Caco-2 (cell line): ENCODE data around the gene LATS2. TPM values are rescaled to one million over a fixed set of nuclear protein-coding genes. Genes with fewer than 3 reads are reported as not detected.

ENCODE experiments used
- BruUV-seq: library from RNA; stranded (reverse); fragments of 400-500 nt; replicated peaks from 2 replicates; lab custom pipeline; 2021; lab: Mats Ljungman, UMichigan
- CTCF ChIA-PET: fragments of 300-600 bp; sonication (Branson Sonifier 250); formaldehyde crosslinking; loops from one replicate; lab custom pipeline; 2022; ENCODE audit warnings: antibody characterized with exemption; lab: Charles Lee
- POLR2A ChIA-PET: fragments of 300-600 bp; sonication (Branson Sonifier 250); formaldehyde crosslinking; loops from one replicate; lab custom pipeline; 2022; ENCODE audit warnings: antibody characterized with exemption; lab: Charles Lee
- DNase-seq, 2 experiments: peaks; one replicate each; pipeline versions ENCODE4 v3.0.0 to v3.0.0-alpha.2; 2020 to 2022
- H3K27me3 ChIP-seq: replicated peaks from 2 replicates; pipeline ENCODE4 v1.6.0; 2011; ENCODE audit warnings: low read length; ENCODE audit not compliant: control insufficient read depth, insufficient read depth
- H3K36me3 ChIP-seq: 2 replicates; pipeline ENCODE4 v1.5.1; 2011; ENCODE audit warnings: low read length; ENCODE audit not compliant: control insufficient read depth, insufficient read depth
- H3K4me1 ChIP-seq: fragments of 250-450 bp; sonication (Bioruptor Pico); 2 replicates; pipeline ENCODE4 v1.5.1; 2020; ENCODE audit warnings: mild to moderate bottlenecking
- H3K4me3 ChIP-seq: 2 replicates; pipeline ENCODE4 v1.5.1; 2011; ENCODE audit warnings: low read depth, mild to moderate bottlenecking, control low read depth, low read length
- H3K9me3 ChIP-seq: fragments of 250-450 bp; sonication (Bioruptor Pico); 2 replicates; pipeline ENCODE4 v1.5.1; 2020; ENCODE audit warnings: mild to moderate bottlenecking, moderate library complexity
- H3K27ac Mint-ChIP-seq: one replicate; pipeline ENCODE4 v1.8.0; 2022; ENCODE audit warnings: mixed read lengths; ENCODE audit not compliant: unreplicated experiment
- H3K27me3 Mint-ChIP-seq: one replicate; pipeline ENCODE4 v1.8.0; 2022; ENCODE audit warnings: mixed read lengths; ENCODE audit not compliant: insufficient read depth, unreplicated experiment
- H3K36me3 Mint-ChIP-seq: one replicate; pipeline ENCODE4 v1.8.0; 2022; ENCODE audit warnings: mild to moderate bottlenecking, mixed read lengths; ENCODE audit not compliant: insufficient read depth, unreplicated experiment
- H3K4me1 Mint-ChIP-seq: one replicate; pipeline ENCODE4 v1.8.0; 2022; ENCODE audit warnings: low read depth, mixed read lengths; ENCODE audit not compliant: unreplicated experiment
- H3K4me3 Mint-ChIP-seq: one replicate; pipeline ENCODE4 v1.8.0; 2022; ENCODE audit warnings: mild to moderate bottlenecking, moderate library complexity, mixed read lengths; ENCODE audit not compliant: unreplicated experiment
- H3K9me3 Mint-ChIP-seq: one replicate; pipeline ENCODE4 v1.8.0; 2022; ENCODE audit warnings: mixed read lengths; ENCODE audit not compliant: unreplicated experiment
- CTCF ChIP-seq, 2 experiments: fragments of 200-600 bp in 1 of 2; IDR thresholded peaks; 1 replicate in 1 of 2; 2 replicates in 1 of 2; pipeline versions ENCODE4 v1.5.1 to v1.8.0; 2011 to 2022; ENCODE audit warnings: antibody characterized with exemption in 1 of 2, control low read depth in 1 of 2, inconsistent platforms in 1 of 2, low read depth in 1 of 2, low read length in 1 of 2, mild to moderate bottlenecking in 1 of 2, moderate library complexity in 1 of 2; ENCODE audit not compliant: insufficient read depth in 1 of 2, severe bottlenecking in 1 of 2, unreplicated experiment in 1 of 2
- intact Hi-C: fragments of 100-400 bp; cut with micrococcal nuclease; formaldehyde crosslinking; loops from one replicate; pipeline ENCODE4 v1.10.0; 2022; ENCODE audit not compliant: unreplicated experiment
- total RNA-seq: library from RNA; stranded (reverse); gene quantifications from 2 replicates; pipeline ENCODE4 v1.2.3, GENCODE V29; 2022

The LATS2 gene
- total RNA-seq, 1 experiment from 2014 or later, result 45.6 TPM

GRCh38 chr13:20940083-20940482 lies 121.3 kb downstream of the LATS2 start:
- intact Hi-C loops, result loop anchor here (10.0 kb wide), 1 partner anchor 55 kb away; no protein-coding TSS in a partner anchor
- Mint-ChIP-seq H3K27ac (peak overlapping the region; percentile 97), H3K4me1 (peaks cover 44% of the 10 kb centered on the region), H3K4me3 (peak overlapping the region; percentile 73), H3K36me3 (peaks cover 16% of the 10 kb centered on the region), H3K9me3 (no peaks in the 10 kb centered on the region), H3K27me3 (no peaks in the 10 kb centered on the region)
- CTCF ChIA-PET, result interaction anchor here (0.5 to 1.1 kb wide), 3 partner anchors 33 to 358 kb away, joined by 3 to 7 read pairs (median 4); no protein-coding TSS in a partner anchor
- no TSS peak for BruUV-seq
- H3K9me3 ChIP-seq, result no peaks in the 10 kb centered on the region; the same call in 1 of the 2 replicates
- H3K27me3 ChIP-seq, result no peaks in the 10 kb centered on the region
- peaks cover 36% of the 10 kb centered on the region for H3K4me1 ChIP-seq
- H3K4me3 ChIP-seq, result no peak overlapping the region
- no peaks in the 10 kb centered on the region for H3K36me3 ChIP-seq
- peak in 1 of 2 experiments; percentile 72 for DNase-seq
- TF ChIP-seq CTCF (IDR thresholded peaks at IDR 0.05; ENCODE audit: insufficient read depth in 1 of 2, low read depth in 1 of 2, low read length in 1 of 2, severe bottlenecking in 1 of 2, unreplicated experiment in 1 of 2), result no peak
- POLR2A ChIA-PET, result interaction anchor here (0.6 to 1.7 kb wide), 6 partner anchors 13 to 237 kb away, joined by 3 to 13 read pairs (median 4); partner anchors contain the start of genes LATS2, MRPL57, SKA3 and XPO4

DNA sequence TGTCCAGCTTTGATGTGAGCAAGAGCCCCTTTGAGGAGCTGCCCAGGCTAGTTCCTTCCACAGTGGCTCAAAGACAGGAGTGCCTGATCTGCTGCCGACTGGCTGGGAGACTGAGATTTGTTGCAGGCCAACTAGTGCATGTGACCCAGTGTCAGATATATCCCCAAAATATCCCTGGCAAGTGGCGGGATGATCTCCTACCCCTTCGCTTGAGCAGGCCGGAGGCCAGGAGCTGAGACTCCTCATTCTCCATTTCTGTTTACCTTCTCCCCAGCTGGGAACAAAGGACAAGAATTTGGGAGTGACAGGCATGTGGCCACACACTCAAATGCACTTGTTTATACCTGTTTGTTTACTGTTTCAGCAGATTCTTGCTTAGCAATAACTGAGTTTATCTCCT lies 121.7 kb downstream of the LATS2 start:
- peaks cover 16% of the 10 kb centered on the region for H3K36me3 Mint-ChIP-seq
- peak; percentile 75 to 78 for DNase-seq
- no peaks in the 10 kb centered on the region for H3K27me3 ChIP-seq
- ChIA-PET CTCF (interaction anchor here (0.7 to 1.1 kb wide), 2 partner anchors 16 to 226 kb away, joined by 3 to 7 read pairs; no protein-coding TSS in a partner anchor), POLR2A (interaction anchor here (0.5 to 1.7 kb wide), 6 partner anchors 13 to 237 kb away, joined by 3 to 13 read pairs (median 4); partner anchors contain the start of genes LATS2, MRPL57, SKA3 and XPO4)
- no peaks in the 10 kb centered on the region; the same call in 1 of the 2 replicates for H3K9me3 ChIP-seq
- H3K4me1 ChIP-seq, result peaks cover 36% of the 10 kb centered on the region
- no peaks in the 10 kb centered on the region for H3K27me3 Mint-ChIP-seq
- H3K9me3 Mint-ChIP-seq, result no peaks in the 10 kb centered on the region
- intact Hi-C loops, result loop anchor here (10.0 kb wide), 1 partner anchor 55 kb away; no protein-coding TSS in a partner anchor
- H3K4me3 Mint-ChIP-seq, result peak overlapping the region; percentile 73
- BruUV-seq, result TSS peak; percentile 88
- peak overlapping the region; percentile 97 for H3K27ac Mint-ChIP-seq
- TF ChIP-seq CTCF (IDR thresholded peaks at IDR 0.05; ENCODE audit: insufficient read depth in 1 of 2, low read depth in 1 of 2, low read length in 1 of 2, severe bottlenecking in 1 of 2, unreplicated experiment in 1 of 2), result no peak
- H3K4me3 ChIP-seq, result no peak overlapping the region
- H3K36me3 ChIP-seq, result no peaks in the 10 kb centered on the region
- peaks cover 40% of the 10 kb centered on the region for H3K4me1 Mint-ChIP-seq

- intact Hi-C loops, result no loop called here
- Histone ChIP-seq H3K4me3 (no peak overlapping the region), H3K36me3 (no peaks in the 10 kb centered on the region), H3K27me3 (no peaks in the 10 kb centered on the region), H3K9me3 (no peaks in the 10 kb centered on the region; the same call in 1 of the 2 replicates), H3K4me1 (peaks cover 32% of the 10 kb centered on the region)
- Mint-ChIP-seq H3K27me3 (no peaks in the 10 kb centered on the region), H3K9me3 (no peaks in the 10 kb centered on the region), H3K27ac (peak overlapping the region; percentile 97), H3K36me3 (peaks cover 16% of the 10 kb centered on the region), H3K4me3 (peak overlapping the region; percentile 44), H3K4me1 (peaks cover 31% of the 10 kb centered on the region)
- ChIA-PET POLR2A (interaction anchor here (0.5 kb wide), 1 partner anchor 31 kb away, joined by 9 read pairs; no protein-coding TSS in a partner anchor), CTCF (no interaction called here)
- TF ChIP-seq CTCF (IDR thresholded peaks at IDR 0.05; ENCODE audit: insufficient read depth in 1 of 2, low read depth in 1 of 2, low read length in 1 of 2, severe bottlenecking in 1 of 2, unreplicated experiment in 1 of 2), result no peak
- no TSS peak for BruUV-seq
- DNase-seq, result no peak
Measured at GRCh38 chr13:20938302-20938701, 123.1 kb downstream of the LATS2 start.
